ENCODE data around the gene LPP. TPM values are rescaled to one million over a fixed set of nuclear protein-coding genes. Genes with fewer than 3 reads are reported as not detected.

LPP gene
- total and polyA plus RNA-seq, 2 donors (not counting 1 experiment from before 2014, with no cell fraction given) = 7.6 to 81.7 TPM

DNA sequence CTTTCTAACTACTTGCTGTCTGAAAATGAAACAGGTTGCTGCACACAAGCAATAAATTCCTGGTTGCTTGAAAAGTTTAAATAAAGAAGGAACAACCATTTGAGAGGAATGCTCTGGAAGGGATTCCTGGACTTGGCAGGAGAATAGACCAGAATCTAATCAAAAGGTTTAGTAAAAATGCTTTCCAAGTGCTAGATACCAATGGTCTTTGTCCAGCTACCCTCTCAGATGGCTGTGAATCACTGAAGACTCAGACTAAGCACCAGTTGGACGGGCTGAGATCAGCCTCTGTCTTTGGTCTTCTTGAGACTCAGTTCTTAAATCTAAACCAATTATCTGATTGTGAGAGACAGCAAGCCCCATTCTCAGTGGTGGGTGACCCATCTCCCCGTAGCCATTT is 27.7 kb upstream of the LPP start:
- H3K4me3 ChIP-seq (ENCODE audit: control extremely low read depth in 1 of 5, extremely low read depth in 1 of 5, insufficient read depth in 1 of 5, low read depth in 2 of 5, low read length in 4 of 5) = no peak overlapping the region
- ATAC-seq (ENCODE audit: low read depth) (no peak), DNase-seq (no peak)
- H3K9me3 ChIP-seq (ENCODE audit: control extremely low read depth in 1 of 3, control insufficient read depth in 2 of 3, insufficient read depth in 1 of 3, low read length in 2 of 3) = no peaks in the 10 kb centered on the region
- Mint-ChIP-seq H3K27ac (no peak overlapping the region), H3K9me3 (ENCODE audit: insufficient read depth) (no peaks in the 10 kb centered on the region), H3K27me3 (no peaks in the 10 kb centered on the region), H3K4me3 (no peak overlapping the region), H3K4me1 (peaks cover 21% of the 10 kb centered on the region)
- H3K9ac ChIP-seq (ENCODE audit: low read length) = no peak overlapping the region
- intact Hi-C loops (cut with micrococcal nuclease) = no loop called here
- no peak overlapping the region for H3K27ac ChIP-seq (ENCODE audit: low read length in 2 of 2)
- H3K36me3 ChIP-seq (replicated peaks in 1 of 2; ENCODE audit: control extremely low read depth in 1 of 2, control insufficient read depth in 1 of 2, extremely low read depth in 1 of 2, insufficient read depth in 2 of 2, low read length in 1 of 2) = no peaks in the 10 kb centered on the region
- H4K20me1 ChIP-seq (ENCODE audit: control insufficient read depth, insufficient read depth, low read length, poor library complexity, severe bottlenecking) = no peaks in the 10 kb centered on the region
- 97% methylated on average over 2 of the region's 2 CpGs for WGBS (ENCODE audit: insufficient coverage)
- TF ChIP-seq EZH2 (IDR thresholded peaks at IDR 0.05; ENCODE audit: borderline replicate concordance, insufficient read depth, low read depth, low read length, poor library complexity, severe bottlenecking) (no peak), CTCF (IDR thresholded peaks at IDR 0.05) (no peak)
- CTCF ChIA-PET = no interaction called here
- H2AFZ ChIP-seq (ENCODE audit: insufficient read depth, low read depth, low read length, poor library complexity, severe bottlenecking) = no peak overlapping the region
- H3K4me1 ChIP-seq (ENCODE audit: control insufficient read depth in 2 of 2, insufficient read depth in 2 of 2, low read length in 2 of 2) = peaks cover 16 to 18% of the 10 kb centered on the region in 2 donors
- POLR2A ChIA-PET = interaction anchor here (0.6 kb wide), 1 partner anchor 9 kb away, joined by 4 read pairs; no protein-coding TSS in a partner anchor
- H3K27me3 ChIP-seq (replicated peaks in 1 of 4; ENCODE audit: control extremely low read depth in 1 of 4, control insufficient read depth in 3 of 4, insufficient read depth in 4 of 4, low read length in 3 of 4) = no peaks in the 10 kb centered on the region
- no peak overlapping the region for H3K4me2 ChIP-seq (replicated peaks; ENCODE audit: low read depth, low read length, poor library complexity, severe bottlenecking)
- no peaks in the 10 kb centered on the region for H3K79me2 ChIP-seq (ENCODE audit: control insufficient read depth, insufficient read depth, low read length)

GRCh38 chr3:188126934-188127333 is 27.0 kb upstream of the LPP start:
- Histone ChIP-seq H3K9me3 (ENCODE audit: control extremely low read depth in 1 of 3, control insufficient read depth in 2 of 3, insufficient read depth in 1 of 3, low read length in 2 of 3) (no peaks in the 10 kb centered on the region), H2AFZ (ENCODE audit: insufficient read depth, low read depth, low read length, poor library complexity, severe bottlenecking) (no peak overlapping the region), H3K4me3 (ENCODE audit: control extremely low read depth in 1 of 5, extremely low read depth in 1 of 5, insufficient read depth in 1 of 5, low read depth in 2 of 5, low read length in 4 of 5) (no peak overlapping the region), H3K27ac (ENCODE audit: low read length in 2 of 2) (no peak overlapping the region), H3K4me2 (replicated peaks; ENCODE audit: low read depth, low read length, poor library complexity, severe bottlenecking) (no peak overlapping the region), H3K79me2 (ENCODE audit: control insufficient read depth, insufficient read depth, low read length) (no peaks in the 10 kb centered on the region), H3K4me1 (ENCODE audit: control insufficient read depth in 2 of 2, insufficient read depth in 2 of 2, low read length in 2 of 2) (peaks cover 16 to 17% of the 10 kb centered on the region in 2 donors), H4K20me1 (ENCODE audit: control insufficient read depth, insufficient read depth, low read length, poor library complexity, severe bottlenecking) (no peaks in the 10 kb centered on the region), H3K9ac (ENCODE audit: low read length) (no peak overlapping the region), H3K27me3 (replicated peaks in 1 of 4; ENCODE audit: control extremely low read depth in 1 of 4, control insufficient read depth in 3 of 4, insufficient read depth in 4 of 4, low read length in 3 of 4) (no peaks in the 10 kb centered on the region), H3K36me3 (replicated peaks in 1 of 2; ENCODE audit: control extremely low read depth in 1 of 2, control insufficient read depth in 1 of 2, extremely low read depth in 1 of 2, insufficient read depth in 2 of 2, low read length in 1 of 2) (no peaks in the 10 kb centered on the region)
- ChIA-PET POLR2A (no interaction called here), CTCF (interaction anchor here (0.6 to 1.7 kb wide), 3 partner anchors 9 to 258 kb away, joined by 3 to 7 read pairs (median 3); no protein-coding TSS in a partner anchor)
- TF ChIP-seq CTCF (IDR thresholded peaks at IDR 0.05) (no peak), EZH2 (IDR thresholded peaks at IDR 0.05; ENCODE audit: borderline replicate concordance, insufficient read depth, low read depth, low read length, poor library complexity, severe bottlenecking) (no peak)
- DNase-seq (no peak), ATAC-seq (ENCODE audit: low read depth) (no peak)
- H3K27me3 Mint-ChIP-seq = no peaks in the 10 kb centered on the region
- no peaks in the 10 kb centered on the region for H3K9me3 Mint-ChIP-seq (ENCODE audit: insufficient read depth)
- peaks cover 21% of the 10 kb centered on the region for H3K4me1 Mint-ChIP-seq
- intact Hi-C loops (cut with micrococcal nuclease) = no loop called here
- no peak overlapping the region for H3K27ac Mint-ChIP-seq
- WGBS (ENCODE audit: insufficient coverage) = no CpG with 5 or more reads among the region's 8 CpGs
- H3K4me3 Mint-ChIP-seq = no peak overlapping the region
